CD4-positive, alpha-beta T cell treated with Interleukin-12 subunit alpha and Interleukin-12 subunit beta, for 1 hour (primary cell): ENCODE measurements around the gene ARAP1.
A peak's percentile ranks its signal among the peaks of the same experiment; 100 is the strongest.

Experiments used
- DNase-seq: peaks from one replicate; pipeline ENCODE4 v3.0.0-alpha.2; 2020

Gene ARAP1

GRCh38 chr11:72702096-72702495 is 50.1 kb downstream of the ARAP1 start:
- no peak for DNase-seq

GRCh38 chr11:72701466-72701865 is 50.7 kb downstream of the ARAP1 start:
- no peak for DNase-seq

GRCh38 chr11:72700146-72700545 is 52.1 kb downstream of the ARAP1 start:
- DNase-seq = no peak

- no peak for DNase-seq
Observed at GRCh38 chr11:72697814-72698213, 54.4 kb downstream of the ARAP1 start.

- no peak for DNase-seq
Observed at GRCh38 chr11:72696866-72697700, 55.1 kb downstream of the ARAP1 start.

GRCh38 chr11:72695354-72695753 is 56.9 kb downstream of the ARAP1 start:
- DNase-seq = no peak

GRCh38 chr11:72693271-72693968 is 58.8 kb downstream of the ARAP1 start:
- no peak for DNase-seq

- DNase-seq = no peak
Observed at GRCh38 chr11:72692498-72693237, 59.5 kb downstream of the ARAP1 start.

- DNase-seq = no peak
Observed at GRCh38 chr11:72690166-72690565, 62.0 kb downstream of the ARAP1 start.

GRCh38 chr11:72688929-72689328 is 63.3 kb downstream of the ARAP1 start:
- no peak for DNase-seq

- DNase-seq = no peak
Observed at GRCh38 chr11:72688486-72688885, 63.7 kb downstream of the ARAP1 start.

GRCh38 chr11:72687326-72687725 is 64.9 kb downstream of the ARAP1 start:
- no peak for DNase-seq

GRCh38 chr11:72686639-72687220 is 65.5 kb downstream of the ARAP1 start:
- no peak for DNase-seq

- no peak for DNase-seq
Observed at GRCh38 chr11:72685560-72686480, 66.4 kb downstream of the ARAP1 start.

GRCh38 chr11:72684236-72684912 is 67.8 kb downstream of the ARAP1 start:
- DNase-seq = peak; percentile 33

GRCh38 chr11:72683782-72684200 is 68.4 kb downstream of the ARAP1 start:
- peak; percentile 63 for DNase-seq

- DNase-seq = no peak
Observed at GRCh38 chr11:72682858-72683243, 69.4 kb downstream of the ARAP1 start.

GRCh38 chr11:72682238-72682857 is 69.9 kb downstream of the ARAP1 start:
- DNase-seq = no peak

GRCh38 chr11:72681226-72682153 is 70.7 kb downstream of the ARAP1 start:
- DNase-seq = no peak

- DNase-seq = no peak
Observed at GRCh38 chr11:72680624-72681158, 71.5 kb downstream of the ARAP1 start.
